Measurements from ENCODE around the gene MS4A15.

GRCh38 chr11:60788401-60789125, 31.9 kb downstream of the MS4A15 start:
- TF ChIP-seq CTCF (IDR thresholded peaks at IDR 0.05) (no peak), POLR2A (IDR thresholded peaks at IDR 0.05) (no peak)
